Activated B cell treated with CpG ODN at 0.5 μM for 24 hours (primary cell): ENCODE data around the gene NGEF. TPM values are rescaled to one million over a fixed set of nuclear protein-coding genes. Genes with fewer than 3 reads are reported as not detected.
"Not testable (repeated sequence)": the region's sequence is repeated elsewhere in the genome, so short reads cannot be mapped to it uniquely, and the experiment has no call there.

ENCODE experiments used
- ATAC-seq: fragments of 200-7000 bp; cut with Tn5 transposase; one replicate; pipeline ENCODE4 v1.10.0; 2021; ENCODE audit warnings: low read depth, mild to moderate bottlenecking, moderate library complexity
- CTCF ChIA-PET: fragments of 350-600 bp; sonication (Branson Sonifier 250); formaldehyde crosslinking; loops from one replicate; lab custom pipeline; 2021; ENCODE audit warnings: antibody characterized with exemption; lab: Charles Lee
- POLR2A ChIA-PET: fragments of 350-600 bp; sonication (Branson Sonifier 250); formaldehyde crosslinking; loops from one replicate; lab custom pipeline; 2021; ENCODE audit warnings: antibody characterized with exemption; lab: Charles Lee
- DNase-seq: peaks from one replicate; pipeline ENCODE4 v3.0.0; 2022
- H3K27ac Mint-ChIP-seq: one replicate; pipeline ENCODE4 v1.8.0; 2020; ENCODE audit warnings: mixed read lengths
- H3K27me3 Mint-ChIP-seq: one replicate; pipeline ENCODE4 v1.8.0; 2021; ENCODE audit warnings: mixed read lengths
- H3K36me3 Mint-ChIP-seq: one replicate; pipeline ENCODE4 v1.8.0; 2021; ENCODE audit warnings: low read depth, mixed read lengths
- H3K4me1 Mint-ChIP-seq: one replicate; pipeline ENCODE4 v1.8.0; 2021; ENCODE audit warnings: mixed read lengths
- H3K4me3 Mint-ChIP-seq: one replicate; pipeline ENCODE4 v1.8.0; 2020; ENCODE audit warnings: mild to moderate bottlenecking, mixed read lengths
- H3K9me3 Mint-ChIP-seq: one replicate; pipeline ENCODE4 v1.8.0; 2020; ENCODE audit warnings: mixed read lengths
- CTCF ChIP-seq: fragments of 200-600 bp; IDR thresholded peaks from one replicate; pipeline ENCODE4 v1.8.0; 2022; ENCODE audit warnings: antibody characterized with exemption, mild to moderate bottlenecking
- intact Hi-C: fragments of 100-400 bp; cut with micrococcal nuclease; formaldehyde crosslinking; loops from one replicate; pipeline ENCODE4 v1.15.1; 2024
- total RNA-seq: library from RNA; stranded (reverse); gene quantifications from 2 replicates; pipeline ENCODE4 v1.2.3, GENCODE V29; 2022

The NGEF gene
- total RNA-seq, 1 donor from 2014 or later = not detected

- no peak for TF ChIP-seq CTCF
- Mint-ChIP-seq H3K27ac (peak overlapping the region; percentile 74), H3K36me3 (peaks cover 15% of the 10 kb centered on the region), H3K9me3 (no peaks in the 10 kb centered on the region), H3K4me1 (peaks cover 28% of the 10 kb centered on the region), H3K27me3 (peaks cover 3% of the 10 kb centered on the region), H3K4me3 (no peak overlapping the region)
- CTCF ChIA-PET = interaction anchor here (1.6 kb wide), 1 partner anchor 28 kb away, joined by 4 read pairs; no protein-coding TSS in a partner anchor
- POLR2A ChIA-PET = no interaction called here
- intact Hi-C loops = loop anchor here (5.0 to 10.0 kb wide), 2 partner anchors 100 to 452 kb away; no protein-coding TSS in a partner anchor
- DNase-seq = peak; percentile 13
- no peak for ATAC-seq
These were observed 44.0 kb upstream of the NGEF start for GRCh38 chr2:233056961-233057605.

- CTCF ChIA-PET = interaction anchor here (1.0 to 1.6 kb wide), 3 partner anchors 31 to 118 kb away, joined by 3 to 5 read pairs (median 3); no protein-coding TSS in a partner anchor
- H3K36me3 Mint-ChIP-seq = peaks cover 2% of the 10 kb centered on the region
- intact Hi-C loops = loop anchor here (5.0 to 10.0 kb wide), 2 partner anchors 98 to 451 kb away; no protein-coding TSS in a partner anchor
- POLR2A ChIA-PET = interaction anchor here (0.7 kb wide), 1 partner anchor 38 kb away, joined by 3 read pairs; no protein-coding TSS in a partner anchor
- no peak for ATAC-seq
- DNase-seq = no peak
- H3K4me3 Mint-ChIP-seq = no peak overlapping the region
- no peaks in the 10 kb centered on the region for H3K9me3 Mint-ChIP-seq
- TF ChIP-seq CTCF = no peak
- peaks cover 3% of the 10 kb centered on the region for H3K27me3 Mint-ChIP-seq
- H3K4me1 Mint-ChIP-seq = peaks cover 27% of the 10 kb centered on the region
- H3K27ac Mint-ChIP-seq = no peak overlapping the region
These were observed 42.3 kb upstream of the NGEF start for GRCh38 chr2:233055362-233055761.

GRCh38 chr2:233053928-233054784 lies 41.1 kb upstream of the NGEF start:
- Mint-ChIP-seq H3K9me3 (no peaks in the 10 kb centered on the region), H3K27me3 (peaks cover 3% of the 10 kb centered on the region), H3K4me3 (no peak overlapping the region), H3K4me1 (peaks cover 16% of the 10 kb centered on the region), H3K36me3 (no peaks in the 10 kb centered on the region), H3K27ac (peak overlapping the region; percentile 32)
- DNase-seq (peak; percentile 72), ATAC-seq (peak; percentile 74)
- CTCF ChIA-PET = interaction anchor here (0.7 to 3.2 kb wide), 28 partner anchors 9 to 245 kb away, joined by 3 to 18 read pairs (median 4); partner anchors contain the start of gene ATG16L1
- intact Hi-C loops = loop anchor here (1.0 to 10.0 kb wide), 3 partner anchors 201 to 449 kb away; no protein-coding TSS in a partner anchor
- POLR2A ChIA-PET = interaction anchor here (0.6 to 0.7 kb wide), 3 partner anchors 20 to 104 kb away, joined by 3 to 7 read pairs (median 3); no protein-coding TSS in a partner anchor
- TF ChIP-seq CTCF = peak; percentile 65

- H3K4me1 Mint-ChIP-seq, H3K36me3 Mint-ChIP-seq, DNase-seq, ATAC-seq, H3K27ac Mint-ChIP-seq, H3K4me3 Mint-ChIP-seq, H3K27me3 Mint-ChIP-seq, H3K9me3 Mint-ChIP-seq: not testable (repeated sequence)
- CTCF ChIA-PET = interaction anchor here (1.0 to 3.2 kb wide), 7 partner anchors 8 to 201 kb away, joined by 3 to 16 read pairs (median 5); partner anchors contain the start of gene INPP5D
- POLR2A ChIA-PET = interaction anchor here (0.6 to 0.8 kb wide), 2 partner anchors 41 to 90 kb away, joined by 3 read pairs; no protein-coding TSS in a partner anchor
- intact Hi-C loops = loop anchor here (10.0 kb wide), 1 partner anchor 448 kb away; no protein-coding TSS in a partner anchor
These were observed 39.5 kb upstream of the NGEF start for GRCh38 chr2:233052517-233052916.
